GM21737 (cell line): ENCODE data around the gene BNIP5.

Source experiments
- ATAC-seq: cut with Tn5 transposase; IDR thresholded peaks from one replicate; pipeline ENCODE4 v1.9.1; 2021; ENCODE audit warnings: mild to moderate bottlenecking, moderate library complexity; ENCODE audit not compliant: unreplicated experiment

The BNIP5 gene

GRCh38 chr6:36301085-36301658, 35.5 kb downstream of the BNIP5 start:
- ATAC-seq: no peak

GRCh38 chr6:36298027-36298426, 38.7 kb downstream of the BNIP5 start:
- no peak for ATAC-seq

- ATAC-seq: no peak
Measured at GRCh38 chr6:36297511-36297910, 39.2 kb downstream of the BNIP5 start.

GRCh38 chr6:36297051-36297450, 39.6 kb downstream of the BNIP5 start:
- no peak for ATAC-seq

- ATAC-seq: no peak
Measured at GRCh38 chr6:36296240-36296639, 40.4 kb downstream of the BNIP5 start.

- ATAC-seq: no peak
Measured at GRCh38 chr6:36292170-36292569, 44.5 kb downstream of the BNIP5 start.

- ATAC-seq: no peak
Measured at GRCh38 chr6:36290668-36291620, 45.7 kb downstream of the BNIP5 start.

GRCh38 chr6:36289281-36289878, 47.3 kb downstream of the BNIP5 start:
- ATAC-seq: no peak

GRCh38 chr6:36286858-36287257, 49.8 kb downstream of the BNIP5 start:
- ATAC-seq: no peak

- no peak for ATAC-seq
Measured at GRCh38 chr6:36285797-36286196, 50.9 kb downstream of the BNIP5 start.

GRCh38 chr6:36285187-36285671, 51.5 kb downstream of the BNIP5 start:
- no peak for ATAC-seq

GRCh38 chr6:36284359-36284758, 52.3 kb downstream of the BNIP5 start:
- no peak for ATAC-seq

- no peak for ATAC-seq
Measured at GRCh38 chr6:36283608-36284007, 53.1 kb downstream of the BNIP5 start.

- ATAC-seq: no peak
Measured at GRCh38 chr6:36280983-36281382, 55.7 kb downstream of the BNIP5 start.

GRCh38 chr6:36280467-36280866, 56.2 kb downstream of the BNIP5 start:
- ATAC-seq: no peak

GRCh38 chr6:36277946-36278470, 58.7 kb downstream of the BNIP5 start:
- ATAC-seq: no peak

GRCh38 chr6:36276581-36277536, 59.8 kb downstream of the BNIP5 start:
- no peak for ATAC-seq

GRCh38 chr6:36273802-36274514, 62.7 kb downstream of the BNIP5 start:
- no peak for ATAC-seq

GRCh38 chr6:36273067-36273466, 63.6 kb downstream of the BNIP5 start:
- no peak for ATAC-seq

- ATAC-seq: no peak
Measured at GRCh38 chr6:36272234-36272633, 64.5 kb downstream of the BNIP5 start.
